ENCODE measurements around the gene ROR1. TPM values are rescaled to one million over a fixed set of nuclear protein-coding genes. Genes with fewer than 3 reads are reported as not detected.

ROR1 gene
- total RNA-seq, 4 donors from 2014 or later: 5.1 to 7.3 (median 6.5) TPM

DNA sequence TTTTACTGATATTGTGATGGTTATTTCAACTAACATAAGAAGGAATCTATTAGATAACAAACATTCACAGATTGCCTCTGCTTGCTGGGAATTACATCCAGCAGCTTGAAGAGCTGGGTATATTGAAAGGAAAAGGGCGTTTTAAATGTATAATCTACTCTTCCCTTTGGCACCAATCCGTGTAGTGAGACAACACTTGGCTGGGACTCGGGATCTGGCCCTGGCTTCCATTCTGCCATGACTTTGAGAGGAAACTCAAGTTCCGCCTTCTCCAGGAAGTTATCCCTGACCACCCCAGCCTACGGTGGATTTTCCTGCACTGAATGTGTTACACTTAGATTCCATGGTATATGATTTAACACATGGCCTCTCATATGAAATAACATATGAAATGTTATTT, 342.7 kb downstream of the ROR1 start:
- TF ChIP-seq, protein P1, sequence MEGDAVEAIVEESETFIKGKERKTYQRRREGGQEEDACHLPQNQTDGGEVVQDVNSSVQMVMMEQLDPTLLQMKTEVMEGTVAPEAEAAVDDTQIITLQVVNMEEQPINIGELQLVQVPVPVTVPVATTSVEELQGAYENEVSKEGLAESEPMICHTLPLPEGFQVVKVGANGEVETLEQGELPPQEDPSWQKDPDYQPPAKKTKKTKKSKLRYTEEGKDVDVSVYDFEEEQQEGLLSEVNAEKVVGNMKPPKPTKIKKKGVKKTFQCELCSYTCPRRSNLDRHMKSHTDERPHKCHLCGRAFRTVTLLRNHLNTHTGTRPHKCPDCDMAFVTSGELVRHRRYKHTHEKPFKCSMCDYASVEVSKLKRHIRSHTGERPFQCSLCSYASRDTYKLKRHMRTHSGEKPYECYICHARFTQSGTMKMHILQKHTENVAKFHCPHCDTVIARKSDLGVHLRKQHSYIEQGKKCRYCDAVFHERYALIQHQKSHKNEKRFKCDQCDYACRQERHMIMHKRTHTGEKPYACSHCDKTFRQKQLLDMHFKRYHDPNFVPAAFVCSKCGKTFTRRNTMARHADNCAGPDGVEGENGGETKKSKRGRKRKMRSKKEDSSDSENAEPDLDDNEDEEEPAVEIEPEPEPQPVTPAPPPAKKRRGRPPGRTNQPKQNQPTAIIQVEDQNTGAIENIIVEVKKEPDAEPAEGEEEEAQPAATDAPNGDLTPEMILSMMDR (IDR thresholded peaks at IDR 0.05): no peak
- no peak for TF ChIP-seq POLR2AphosphoS5 (IDR thresholded peaks at IDR 0.05)
- no peak for TF ChIP-seq EP300 (IDR thresholded peaks at IDR 0.05)
- no peak for TF ChIP-seq POLR2A (IDR thresholded peaks at IDR 0.05; ENCODE audit: low read depth)
- H3K4me3 ChIP-seq: no peak overlapping the region
- no peak for DNase-seq (ENCODE audit: extremely low spot score)
- no peaks in the 10 kb centered on the region for H3K9me3 ChIP-seq
- no peaks in the 10 kb centered on the region for H3K4me1 ChIP-seq
- H3K27ac ChIP-seq (replicated peaks in 1 of 4): no peak overlapping the region
- no peaks in the 10 kb centered on the region for H3K36me3 ChIP-seq
- 75% methylated on average over 5 of the region's 5 CpGs for WGBS
- intact Hi-C loops (cut with DNase I): no loop called here
- no peaks in the 10 kb centered on the region for H3K27me3 ChIP-seq

DNA sequence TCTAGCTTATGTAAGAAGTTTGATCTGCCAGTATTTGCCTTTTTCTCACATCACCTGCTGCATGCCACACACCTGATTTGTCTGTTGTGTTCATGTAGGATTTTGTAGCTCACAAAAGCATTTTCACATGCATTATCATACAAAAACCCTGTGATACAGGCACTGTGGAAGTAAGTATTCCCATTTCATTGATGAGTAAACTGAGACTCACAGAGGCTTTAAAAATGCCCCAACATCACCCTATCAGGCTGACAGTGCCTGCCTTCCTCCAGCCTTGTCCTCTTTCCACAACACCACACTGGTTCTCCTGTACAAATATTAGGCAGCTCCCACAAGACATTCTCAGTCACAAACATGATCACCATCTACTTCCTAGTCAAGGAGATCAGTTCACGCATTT, 343.7 kb downstream of the ROR1 start:
- Histone ChIP-seq H3K4me3 (no peak overlapping the region), H3K4me1 (no peaks in the 10 kb centered on the region), H3K9me3 (no peaks in the 10 kb centered on the region), H3K36me3 (no peaks in the 10 kb centered on the region), H3K27me3 (no peaks in the 10 kb centered on the region), H3K27ac (replicated peaks in 1 of 4) (no peak overlapping the region)
- TF ChIP-seq POLR2AphosphoS5 (IDR thresholded peaks at IDR 0.05) (no peak), EP300 (IDR thresholded peaks at IDR 0.05) (no peak), POLR2A (IDR thresholded peaks at IDR 0.05; ENCODE audit: low read depth) (no peak)
- TF ChIP-seq, protein P1 (IDR thresholded peaks at IDR 0.05): no peak
- WGBS: 92% methylated on average over 1 of the region's 1 CpG
- no peak for DNase-seq (ENCODE audit: extremely low spot score)
- intact Hi-C loops (cut with DNase I): no loop called here

DNA sequence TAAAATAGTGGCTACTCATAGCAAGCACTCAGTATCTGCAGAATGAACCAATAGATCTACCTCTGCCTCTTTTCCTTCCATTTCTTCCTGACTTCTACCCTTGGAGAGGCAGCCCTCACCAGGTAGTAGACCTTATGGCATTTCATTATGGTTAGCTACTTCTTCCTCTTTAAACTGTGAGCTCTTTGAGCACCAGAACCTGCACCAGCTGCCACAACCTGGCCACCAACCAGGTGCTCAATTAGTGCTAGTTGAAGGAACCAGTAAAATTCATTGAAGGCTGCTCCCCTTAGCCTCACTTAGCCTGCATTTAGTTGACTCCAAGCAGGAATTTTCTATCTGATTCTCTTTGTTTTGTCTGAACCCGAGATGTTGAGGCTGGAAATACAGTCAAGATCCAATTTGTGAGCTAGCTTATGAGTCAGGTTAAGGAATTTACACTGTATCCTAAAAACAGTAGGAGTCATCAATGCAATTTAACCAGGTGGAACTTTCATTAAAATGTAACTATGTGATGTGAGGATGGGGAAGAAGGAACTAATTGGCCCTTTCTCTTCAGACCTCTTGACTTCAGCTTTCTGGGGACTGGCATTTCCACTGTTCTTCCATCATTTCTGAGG, 348.1 kb downstream of the ROR1 start:
- intact Hi-C loops (cut with DNase I): no loop called here
- Histone ChIP-seq H3K4me1 (peaks cover 0 to 9% (median 0%) of the 10 kb centered on the region in 4 donors), H3K9me3 (no peaks in the 10 kb centered on the region), H3K27me3 (no peaks in the 10 kb centered on the region), H3K27ac (replicated peaks in 1 of 4) (no peak overlapping the region), H3K4me3 (no peak overlapping the region), H3K36me3 (no peaks in the 10 kb centered on the region)
- TF ChIP-seq, protein P1 (IDR thresholded peaks at IDR 0.05): no peak
- TF ChIP-seq POLR2AphosphoS5 (IDR thresholded peaks at IDR 0.05): no peak
- no peak for TF ChIP-seq EP300 (IDR thresholded peaks at IDR 0.05)
- TF ChIP-seq POLR2A (IDR thresholded peaks at IDR 0.05; ENCODE audit: low read depth): no peak
- WGBS: 89% methylated on average over 1 of the region's 1 CpG
- no peak for DNase-seq (ENCODE audit: extremely low spot score)

DNA sequence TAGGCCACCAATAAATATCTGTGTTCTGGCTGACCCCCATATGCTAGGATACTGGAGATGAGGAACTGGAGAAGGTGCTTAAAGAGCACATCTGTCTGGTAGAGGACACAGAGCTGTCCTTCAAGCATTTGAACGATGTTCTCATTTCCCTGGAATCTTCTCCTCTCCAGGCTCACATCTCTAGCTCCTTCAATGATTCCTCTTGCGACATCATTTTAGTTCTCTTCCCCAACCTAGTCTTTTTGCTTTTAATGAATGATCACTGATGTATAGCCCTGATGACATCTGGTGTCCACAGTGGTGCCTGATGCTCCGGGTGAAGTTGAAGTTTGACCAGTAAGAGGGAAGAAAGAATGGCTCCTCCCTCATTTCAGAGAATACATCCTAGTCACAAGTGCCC, 348.8 kb downstream of the ROR1 start:
- TF ChIP-seq POLR2A (IDR thresholded peaks at IDR 0.05; ENCODE audit: low read depth): no peak
- no peak for TF ChIP-seq EP300 (IDR thresholded peaks at IDR 0.05)
- TF ChIP-seq, protein P1 (IDR thresholded peaks at IDR 0.05): no peak
- no peak for TF ChIP-seq POLR2AphosphoS5 (IDR thresholded peaks at IDR 0.05)
- WGBS: 98% methylated on average over 3 of the region's 3 CpGs

More for the DNA sequence above, 348.8 kb downstream of the ROR1 start:
- no peak for DNase-seq (ENCODE audit: extremely low spot score)
- no peak overlapping the region for H3K27ac ChIP-seq (replicated peaks in 1 of 4)
- H3K4me3 ChIP-seq: no peak overlapping the region
- H3K9me3 ChIP-seq: no peaks in the 10 kb centered on the region
- H3K27me3 ChIP-seq: no peaks in the 10 kb centered on the region
- H3K36me3 ChIP-seq: no peaks in the 10 kb centered on the region
- intact Hi-C loops (cut with DNase I): no loop called here
- H3K4me1 ChIP-seq: peaks cover 0 to 9% (median 0%) of the 10 kb centered on the region in 4 donors
